ENCODE results near the gene SCAMP2.
"Not testable (repeated sequence)": the region's sequence is repeated elsewhere in the genome, so short reads cannot be mapped to it uniquely, and the experiment has no call there.

Gene SCAMP2

GRCh38 chr15:74889883-74890664 is 16.9 kb upstream of the SCAMP2 start, which contains the start of gene MPI:
Gene MPI, plus strand, starts transcription at chr15:74890042. Its CDS starts 32 bp downstream, at chr15:74890074.
- DNase-seq, result peak; percentile 1

- no peak for DNase-seq
Measured at GRCh38 chr15:74889390-74889882, 16.3 kb upstream of the SCAMP2 start.

- no peak for DNase-seq
Measured at GRCh38 chr15:74888716-74889115, 15.6 kb upstream of the SCAMP2 start.

GRCh38 chr15:74887537-74888193 is 14.5 kb upstream of the SCAMP2 start:
- DNase-seq, result not testable (repeated sequence)

- DNase-seq, result no peak
Measured at GRCh38 chr15:74885461-74885860, 12.3 kb upstream of the SCAMP2 start.

GRCh38 chr15:74884428-74885223 is 11.5 kb upstream of the SCAMP2 start:
- no peak for DNase-seq

GRCh38 chr15:74882528-74882927 is 9.4 kb upstream of the SCAMP2 start:
- no peak for DNase-seq

- no peak for DNase-seq
Measured at GRCh38 chr15:74878273-74878672, 5.1 kb upstream of the SCAMP2 start.

GRCh38 chr15:74873756-74874424 is 725 bp upstream of the SCAMP2 start:
- peak; percentile 2 for DNase-seq

- no peak for DNase-seq
Measured at GRCh38 chr15:74872702-74873035, 496 bp downstream of the SCAMP2 start.

- DNase-seq, result no peak
Measured at GRCh38 chr15:74870436-74871215, 2.5 kb downstream of the SCAMP2 start.

GRCh38 chr15:74869726-74870407 is 3.3 kb downstream of the SCAMP2 start:
- no peak for DNase-seq

GRCh38 chr15:74869372-74869725 is 3.8 kb downstream of the SCAMP2 start:
- DNase-seq, result no peak

- DNase-seq, result no peak
Measured at GRCh38 chr15:74868059-74868458, 5.1 kb downstream of the SCAMP2 start.

- DNase-seq, result no peak
Measured at GRCh38 chr15:74867466-74868038, 5.6 kb downstream of the SCAMP2 start.

GRCh38 chr15:74866090-74866489 is 7.1 kb downstream of the SCAMP2 start:
- no peak for DNase-seq

GRCh38 chr15:74865316-74865715 is 7.8 kb downstream of the SCAMP2 start:
- DNase-seq, result no peak

- DNase-seq, result no peak
Measured at GRCh38 chr15:74864296-74864695, 8.9 kb downstream of the SCAMP2 start.

GRCh38 chr15:74863239-74864056 is 9.7 kb downstream of the SCAMP2 start:
- no peak for DNase-seq

- DNase-seq, result no peak
Measured at GRCh38 chr15:74858369-74858740, 14.8 kb downstream of the SCAMP2 start.

Measured in DMS153 (cell line).